Hepatocyte (in vitro differentiated cells): ENCODE data around the gene PI4K2A.

Source experiments
- EZH2phosphoT487 ChIP-seq: fragments of 200-600 bp; sonication (generic); IDR thresholded peaks from one replicate; pipeline ENCODE4 v1.6.1; 2018; ENCODE audit warnings: antibody characterized with exemption, mild to moderate bottlenecking, low read depth, moderate library complexity; ENCODE audit not compliant: unreplicated experiment, severe bottlenecking
- TF ChIP-seq, protein P1 (sequence below): fragments of 200-600 bp; sonication (generic); IDR thresholded peaks from 2 replicates; pipeline ENCODE4 v1.5.1; 2016; ENCODE audit warnings: antibody characterized with exemption, mild to moderate bottlenecking; ENCODE audit not compliant: poor library complexity

DNA sequence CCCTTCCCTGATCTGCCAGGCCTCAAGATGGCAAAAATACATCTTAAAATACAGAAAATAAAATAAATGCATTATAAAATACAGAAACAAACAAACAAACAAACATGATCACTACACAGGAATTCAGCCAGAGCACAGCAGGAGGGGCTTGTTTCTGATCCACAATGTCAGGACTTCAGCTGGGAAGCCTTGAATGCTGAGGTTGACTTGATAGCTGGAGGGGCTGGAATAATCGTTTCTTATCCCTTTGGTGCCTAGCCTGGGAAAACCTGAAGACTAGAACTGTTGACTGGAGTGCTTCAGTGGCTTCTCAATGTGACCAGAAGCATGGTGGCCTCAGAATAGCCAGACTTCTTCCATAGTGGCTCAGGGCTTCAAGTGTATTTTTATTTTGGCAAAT, 63.9 kb downstream of the PI4K2A start:
- TF ChIP-seq, protein P1, sequence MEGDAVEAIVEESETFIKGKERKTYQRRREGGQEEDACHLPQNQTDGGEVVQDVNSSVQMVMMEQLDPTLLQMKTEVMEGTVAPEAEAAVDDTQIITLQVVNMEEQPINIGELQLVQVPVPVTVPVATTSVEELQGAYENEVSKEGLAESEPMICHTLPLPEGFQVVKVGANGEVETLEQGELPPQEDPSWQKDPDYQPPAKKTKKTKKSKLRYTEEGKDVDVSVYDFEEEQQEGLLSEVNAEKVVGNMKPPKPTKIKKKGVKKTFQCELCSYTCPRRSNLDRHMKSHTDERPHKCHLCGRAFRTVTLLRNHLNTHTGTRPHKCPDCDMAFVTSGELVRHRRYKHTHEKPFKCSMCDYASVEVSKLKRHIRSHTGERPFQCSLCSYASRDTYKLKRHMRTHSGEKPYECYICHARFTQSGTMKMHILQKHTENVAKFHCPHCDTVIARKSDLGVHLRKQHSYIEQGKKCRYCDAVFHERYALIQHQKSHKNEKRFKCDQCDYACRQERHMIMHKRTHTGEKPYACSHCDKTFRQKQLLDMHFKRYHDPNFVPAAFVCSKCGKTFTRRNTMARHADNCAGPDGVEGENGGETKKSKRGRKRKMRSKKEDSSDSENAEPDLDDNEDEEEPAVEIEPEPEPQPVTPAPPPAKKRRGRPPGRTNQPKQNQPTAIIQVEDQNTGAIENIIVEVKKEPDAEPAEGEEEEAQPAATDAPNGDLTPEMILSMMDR, result no peak
- TF ChIP-seq EZH2phosphoT487, result no peak
